Vagina (tissue), 2 donors: Measurements from ENCODE around the gene EN2.

Source experiments
- POLR2A ChIP-seq, 2 donors: fragments of 450-650 bp; IDR thresholded peaks; one replicate each; pipeline ENCODE4 v1.6.1; 2017; ENCODE audit warnings: antibody characterized with exemption in 2 of 2, mild to moderate bottlenecking in 2 of 2, moderate library complexity in 2 of 2
- POLR2AphosphoS5 ChIP-seq, 2 donors: sonication (generic); formaldehyde crosslinking; IDR thresholded peaks; one replicate each; pipeline ENCODE4 v1.9.0; 2017; ENCODE audit warnings: antibody characterized with exemption in 2 of 2, mild to moderate bottlenecking in 2 of 2, low read depth in 1 of 2; ENCODE audit not compliant: insufficient read depth in 1 of 2

DNA sequence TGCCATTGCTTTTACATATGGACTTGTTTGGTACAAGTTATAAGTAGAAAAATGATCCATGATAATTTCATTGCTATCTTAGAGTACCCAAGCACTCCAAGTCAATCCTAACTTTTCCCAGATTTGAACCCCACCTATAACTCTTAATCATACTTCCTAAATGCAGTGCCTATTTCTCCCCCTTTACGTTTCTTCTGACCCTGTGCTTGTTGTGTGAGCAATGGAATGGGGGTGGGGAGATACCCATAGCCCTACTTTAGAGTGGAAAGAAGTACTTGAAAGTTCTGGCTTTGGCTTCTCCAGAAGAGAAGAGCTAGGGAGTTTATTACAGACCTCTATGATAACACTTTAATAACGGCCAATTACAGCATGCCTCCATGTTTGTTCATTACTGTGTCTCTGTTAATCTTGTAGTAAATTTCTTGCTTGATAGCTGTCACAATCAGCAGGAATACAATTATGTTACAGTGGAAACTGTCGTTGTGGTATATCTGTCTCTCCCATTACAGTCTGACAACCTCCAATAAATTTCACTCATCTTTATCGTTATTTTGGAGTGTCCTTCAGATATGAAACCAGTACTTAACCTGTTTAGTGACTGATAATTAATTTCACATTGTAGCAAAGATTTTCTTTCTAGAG lies 54.4 kb downstream of the EN2 start:
- TF ChIP-seq POLR2A (IDR thresholded peaks at IDR 0.05) (no peak), POLR2AphosphoS5 (IDR thresholded peaks at IDR 0.05; ENCODE audit: insufficient read depth in 1 of 2, low read depth in 1 of 2) (no peak)
